Measurements from ENCODE around the gene LRRC58.
A peak's percentile ranks its signal among the peaks of the same experiment; 100 is the strongest.

The LRRC58 gene

DNA sequence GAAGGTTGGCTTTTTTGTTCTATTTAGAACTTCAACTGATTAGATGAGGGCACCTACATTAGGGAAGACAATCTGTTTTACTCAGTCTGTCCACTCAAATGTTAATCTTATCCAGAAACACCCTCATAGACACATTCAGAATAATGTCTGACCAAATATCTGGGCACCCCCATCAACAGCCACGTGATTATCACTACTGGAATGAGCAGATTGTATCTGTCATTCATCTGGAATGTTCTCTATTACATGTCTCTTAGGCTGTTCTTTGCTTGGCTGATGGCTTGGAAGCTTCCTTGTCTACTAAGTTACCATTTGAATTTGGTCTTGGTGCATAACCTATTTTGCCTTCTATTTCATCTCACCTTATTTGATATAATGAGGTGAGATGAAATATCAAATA lies 15.7 kb upstream of the LRRC58 start:
- Histone ChIP-seq H3K4me1 (ENCODE audit: control insufficient read depth, insufficient read depth, low read length) (no peaks in the 10 kb centered on the region), H3K9ac (ENCODE audit: low read length) (no peak overlapping the region), H3K9me3 (ENCODE audit: control insufficient read depth, insufficient read depth, low read depth, low read length) (no peaks in the 10 kb centered on the region), H3K27me3 (ENCODE audit: control insufficient read depth, insufficient read depth, low read length) (no peaks in the 10 kb centered on the region), H3K36me3 (ENCODE audit: control insufficient read depth, insufficient read depth, low read length) (no peaks in the 10 kb centered on the region), H3K27ac (ENCODE audit: low read depth, low read length) (no peak overlapping the region), H3K4me3 (ENCODE audit: low read depth, low read length) (no peak overlapping the region)

DNA sequence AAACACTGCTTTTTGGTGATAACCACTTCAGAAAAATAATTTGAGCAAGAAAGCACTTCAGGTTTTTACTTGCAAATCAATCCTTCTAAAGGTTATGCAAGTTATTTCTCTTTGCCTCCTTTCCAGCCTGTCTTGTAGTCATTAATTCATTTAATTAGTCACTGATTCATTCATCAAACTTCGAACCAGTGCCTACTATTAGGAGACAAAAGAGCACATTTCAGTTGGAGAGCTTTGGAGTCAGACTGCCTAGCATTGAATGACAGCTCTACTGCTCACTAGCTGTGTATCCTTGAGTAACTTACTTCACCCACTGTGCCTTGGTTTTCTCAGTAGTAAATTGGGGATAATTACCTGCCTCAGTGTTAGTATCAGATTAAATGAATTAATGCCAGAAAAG lies 14.9 kb upstream of the LRRC58 start:
- Histone ChIP-seq H3K4me3 (ENCODE audit: low read depth, low read length) (no peak overlapping the region), H3K27ac (ENCODE audit: low read depth, low read length) (no peak overlapping the region), H3K4me1 (ENCODE audit: control insufficient read depth, insufficient read depth, low read length) (no peaks in the 10 kb centered on the region), H3K9ac (ENCODE audit: low read length) (no peak overlapping the region), H3K27me3 (ENCODE audit: control insufficient read depth, insufficient read depth, low read length) (no peaks in the 10 kb centered on the region), H3K9me3 (ENCODE audit: control insufficient read depth, insufficient read depth, low read depth, low read length) (no peaks in the 10 kb centered on the region), H3K36me3 (ENCODE audit: control insufficient read depth, insufficient read depth, low read length) (no peaks in the 10 kb centered on the region)

DNA sequence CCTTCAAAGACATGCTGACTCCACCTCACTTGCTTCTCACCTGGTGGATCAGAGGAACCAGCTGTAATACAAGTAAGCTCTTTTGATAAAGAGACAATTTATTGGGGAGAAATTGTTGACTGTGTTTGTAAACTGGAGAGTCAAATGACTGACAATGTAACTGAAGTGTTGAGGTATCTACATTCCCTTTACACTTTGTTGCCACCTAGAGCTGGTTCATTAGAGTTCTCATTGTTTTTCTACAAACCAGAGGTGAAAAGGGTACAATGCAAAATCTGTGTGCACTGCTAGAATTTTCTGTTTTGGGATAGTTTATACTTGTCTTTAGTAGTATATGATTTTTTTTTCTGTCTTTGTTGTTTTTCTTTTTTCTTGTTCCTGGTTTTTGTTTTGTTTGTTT lies 8.7 kb upstream of the LRRC58 start:
- Histone ChIP-seq H3K36me3 (ENCODE audit: control insufficient read depth, insufficient read depth, low read length) (no peaks in the 10 kb centered on the region), H3K27me3 (ENCODE audit: control insufficient read depth, insufficient read depth, low read length) (no peaks in the 10 kb centered on the region), H3K27ac (ENCODE audit: low read depth, low read length) (no peak overlapping the region), H3K9ac (ENCODE audit: low read length) (no peak overlapping the region), H3K9me3 (ENCODE audit: control insufficient read depth, insufficient read depth, low read depth, low read length) (no peaks in the 10 kb centered on the region), H3K4me3 (ENCODE audit: low read depth, low read length) (no peak overlapping the region), H3K4me1 (ENCODE audit: control insufficient read depth, insufficient read depth, low read length) (no peaks in the 10 kb centered on the region)

DNA sequence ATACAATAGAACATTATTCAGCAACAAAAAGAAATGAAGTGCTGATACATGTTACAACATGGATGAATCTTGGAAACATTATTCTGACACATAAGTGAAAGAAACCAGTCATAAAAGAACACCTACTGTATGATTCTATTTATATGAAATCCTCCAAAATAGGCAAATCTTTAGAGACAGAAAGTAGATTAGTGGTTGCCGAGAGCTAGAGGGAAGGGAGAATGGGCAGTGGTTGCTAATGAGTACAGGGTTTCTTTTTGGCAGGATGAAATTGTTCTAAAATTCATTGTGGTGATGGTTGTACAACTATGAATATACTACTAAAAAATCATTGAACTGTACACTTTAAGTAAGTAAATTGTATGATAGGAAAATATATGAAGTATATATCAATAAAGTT lies 6.3 kb upstream of the LRRC58 start:
- H3K9ac ChIP-seq (ENCODE audit: low read length) = no peak overlapping the region
- H3K4me3 ChIP-seq (ENCODE audit: low read depth, low read length) = no peak overlapping the region
- H3K27ac ChIP-seq (ENCODE audit: low read depth, low read length) = no peak overlapping the region
- peaks cover 3% of the 10 kb centered on the region; the same call in 1 of the 2 replicates for H3K4me1 ChIP-seq (ENCODE audit: control insufficient read depth, insufficient read depth, low read length)
- H3K9me3 ChIP-seq (ENCODE audit: control insufficient read depth, insufficient read depth, low read depth, low read length) = no peaks in the 10 kb centered on the region
- H3K27me3 ChIP-seq (ENCODE audit: control insufficient read depth, insufficient read depth, low read length) = no peaks in the 10 kb centered on the region
- no peaks in the 10 kb centered on the region for H3K36me3 ChIP-seq (ENCODE audit: control insufficient read depth, insufficient read depth, low read length)

DNA sequence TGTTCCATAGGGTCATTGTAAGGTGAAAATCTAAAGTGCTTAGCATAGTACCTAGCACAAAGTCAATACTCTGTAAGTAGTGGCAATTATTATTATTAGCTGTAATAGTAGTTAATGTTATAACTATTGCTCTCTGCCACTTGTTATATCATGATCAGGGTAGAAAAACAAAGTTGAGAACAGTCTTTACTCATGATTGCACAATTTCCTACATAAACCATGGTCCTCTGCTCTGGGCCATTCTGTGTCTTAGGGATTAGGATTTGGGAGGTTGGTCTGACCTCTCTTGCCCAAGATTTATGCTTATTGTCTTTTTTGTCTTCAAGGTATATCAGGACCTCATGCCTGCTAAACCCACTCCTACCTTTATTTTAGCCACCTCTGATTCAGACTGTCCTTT lies 4.3 kb upstream of the LRRC58 start:
- H3K9me3 ChIP-seq (ENCODE audit: control insufficient read depth, insufficient read depth, low read depth, low read length) = no peaks in the 10 kb centered on the region
- no peak overlapping the region for H3K4me3 ChIP-seq (ENCODE audit: low read depth, low read length)
- no peaks in the 10 kb centered on the region for H3K36me3 ChIP-seq (ENCODE audit: control insufficient read depth, insufficient read depth, low read length)
- H3K27ac ChIP-seq (ENCODE audit: low read depth, low read length) = no peak overlapping the region
- peaks cover 10% of the 10 kb centered on the region for H3K4me1 ChIP-seq (ENCODE audit: control insufficient read depth, insufficient read depth, low read length)
- no peak overlapping the region for H3K9ac ChIP-seq (ENCODE audit: low read length)
- H3K27me3 ChIP-seq (ENCODE audit: control insufficient read depth, insufficient read depth, low read length) = no peaks in the 10 kb centered on the region

DNA sequence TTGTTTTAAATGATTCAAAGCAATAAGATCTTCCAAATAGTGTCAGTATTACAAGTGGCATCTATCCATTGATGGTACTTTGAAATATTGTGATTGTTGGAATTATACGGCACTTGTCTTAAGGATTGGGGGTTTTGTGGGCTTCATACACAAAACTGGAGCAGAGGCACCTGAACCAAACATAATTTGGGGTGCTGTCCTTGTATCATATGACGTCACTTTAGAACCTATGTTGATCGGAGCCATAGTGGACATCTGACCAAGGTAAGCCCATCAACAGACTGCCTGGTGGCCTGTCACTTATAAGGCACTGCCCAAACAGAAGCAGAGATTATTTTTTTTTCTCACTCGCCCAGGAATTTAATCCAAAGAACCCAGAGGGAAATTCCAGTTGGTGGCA lies 2.9 kb upstream of the LRRC58 start:
- peaks cover 17% of the 10 kb centered on the region for H3K4me1 ChIP-seq (ENCODE audit: control insufficient read depth, insufficient read depth, low read length)
- H3K4me3 ChIP-seq (ENCODE audit: low read depth, low read length) = no peak overlapping the region
- H3K9me3 ChIP-seq (ENCODE audit: control insufficient read depth, insufficient read depth, low read depth, low read length) = no peaks in the 10 kb centered on the region
- H3K27me3 ChIP-seq (ENCODE audit: control insufficient read depth, insufficient read depth, low read length) = peaks cover 3% of the 10 kb centered on the region; the same call in 1 of the 2 replicates
- H3K27ac ChIP-seq (ENCODE audit: low read depth, low read length) = no peak overlapping the region
- H3K9ac ChIP-seq (ENCODE audit: low read length) = no peak overlapping the region
- H3K36me3 ChIP-seq (ENCODE audit: control insufficient read depth, insufficient read depth, low read length) = no peaks in the 10 kb centered on the region

DNA sequence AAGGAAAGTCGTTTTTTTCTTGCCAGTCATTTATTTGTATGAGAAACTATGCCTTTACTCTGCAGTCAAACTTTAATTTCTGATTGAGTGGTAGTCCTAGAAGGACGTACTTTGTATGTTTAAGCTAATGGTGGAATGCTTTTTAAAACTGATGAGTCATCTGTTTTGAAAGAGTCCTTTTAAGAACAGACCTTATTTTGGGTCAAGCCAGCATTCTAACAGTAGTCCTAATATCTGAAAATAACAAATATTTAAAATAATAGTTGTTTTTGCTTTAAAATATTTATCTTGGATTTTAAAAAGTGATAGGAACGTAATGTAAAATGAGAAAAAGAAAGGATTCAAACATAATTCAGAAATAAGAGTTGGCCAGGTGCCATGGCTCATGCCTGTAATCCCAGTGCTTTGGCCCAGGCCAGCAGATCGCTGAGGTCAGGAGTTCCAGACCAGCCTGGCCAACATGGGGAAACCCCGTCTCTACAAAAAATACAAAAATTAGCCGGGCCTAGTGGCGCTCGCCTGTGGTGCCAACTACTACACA lies 1.3 kb upstream of the LRRC58 start:
- Histone ChIP-seq H3K4me3 (ENCODE audit: low read depth, low read length) (peak overlapping the region; percentile 90; the same call in 1 of the 2 replicates), H3K4me1 (ENCODE audit: control insufficient read depth, insufficient read depth, low read length) (peaks cover 17% of the 10 kb centered on the region), H3K27ac (ENCODE audit: low read depth, low read length) (no peak overlapping the region), H3K9ac (ENCODE audit: low read length) (no peak overlapping the region), H3K9me3 (ENCODE audit: control insufficient read depth, insufficient read depth, low read depth, low read length) (no peaks in the 10 kb centered on the region), H3K27me3 (ENCODE audit: control insufficient read depth, insufficient read depth, low read length) (peaks cover 3% of the 10 kb centered on the region; the same call in 1 of the 2 replicates), H3K36me3 (ENCODE audit: control insufficient read depth, insufficient read depth, low read length) (0 out of 2 replicates have a peak, but pooled peaks cover 2% of the 10 kb centered on the region)

DNA sequence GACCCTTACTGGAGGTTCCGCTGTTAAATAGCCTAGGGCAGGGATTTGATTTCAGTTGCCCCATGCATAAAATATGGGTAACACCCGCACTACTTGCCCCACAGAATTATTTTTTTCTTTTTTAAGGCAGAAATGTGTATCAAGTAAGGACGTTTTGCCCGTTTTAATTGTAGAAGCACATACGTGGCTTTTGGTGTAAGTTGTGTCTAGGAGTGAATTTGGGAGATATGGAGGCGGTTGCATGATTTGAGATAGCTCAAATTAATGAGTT lies 636 bp upstream of the LRRC58 start:
- peak overlapping the region; percentile 80; the same call in 1 of the 2 replicates for H3K27ac ChIP-seq (ENCODE audit: low read depth, low read length)
- peaks cover 17% of the 10 kb centered on the region for H3K4me1 ChIP-seq (ENCODE audit: control insufficient read depth, insufficient read depth, low read length)
- peak overlapping the region; percentile 88 for H3K9ac ChIP-seq (ENCODE audit: low read length)
- H3K36me3 ChIP-seq (ENCODE audit: control insufficient read depth, insufficient read depth, low read length) = 0 out of 2 replicates have a peak, but pooled peaks cover 2% of the 10 kb centered on the region
- no peaks in the 10 kb centered on the region for H3K9me3 ChIP-seq (ENCODE audit: control insufficient read depth, insufficient read depth, low read depth, low read length)
- peaks cover 3% of the 10 kb centered on the region; the same call in 1 of the 2 replicates for H3K27me3 ChIP-seq (ENCODE audit: control insufficient read depth, insufficient read depth, low read length)
- peak overlapping the region; percentile 90 for H3K4me3 ChIP-seq (ENCODE audit: low read depth, low read length)

DNA sequence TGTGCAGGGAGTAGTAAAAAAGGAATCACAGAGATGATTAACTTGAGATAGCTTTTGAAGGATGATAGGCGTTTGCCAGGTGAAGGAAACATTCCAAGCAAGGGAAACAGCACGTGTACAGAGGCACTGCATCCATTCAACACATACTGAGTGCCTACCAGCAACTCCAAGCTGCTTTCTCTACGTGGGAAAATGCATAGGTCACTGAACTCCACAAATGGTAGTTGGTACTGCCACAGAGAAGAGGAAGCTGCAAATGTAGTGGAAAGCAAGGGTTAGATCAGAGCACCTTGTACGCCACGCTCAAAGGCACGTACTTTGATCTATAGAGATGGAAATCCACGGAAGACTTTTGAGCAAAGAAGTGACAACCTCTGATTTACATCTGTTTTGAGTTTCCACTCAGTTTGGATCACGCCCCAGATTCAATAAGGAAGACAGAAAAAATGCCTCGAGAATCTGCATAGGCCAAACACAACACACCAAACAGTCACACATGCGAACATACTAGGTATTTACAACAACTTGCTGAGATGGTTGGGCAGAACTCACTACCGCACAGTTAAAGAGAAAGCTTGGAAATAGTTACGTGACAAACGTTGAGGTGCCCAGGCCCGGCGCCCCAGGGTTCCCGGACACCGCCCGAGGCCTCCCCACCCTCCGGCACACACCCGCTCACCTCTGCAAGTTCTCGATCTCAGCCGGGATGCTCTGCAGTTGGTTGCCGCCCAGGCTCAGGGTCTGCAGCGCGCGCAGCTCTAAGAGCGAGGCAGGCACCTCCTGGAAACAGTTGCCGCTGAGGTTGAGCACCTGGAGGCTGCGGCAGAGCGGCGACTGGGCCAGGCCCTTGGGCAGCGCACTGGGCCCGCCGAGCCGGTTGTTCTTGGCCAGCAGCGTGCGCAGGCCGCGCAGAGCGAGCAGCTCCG lies 826 bp downstream of the LRRC58 start:
- peaks cover 17% of the 10 kb centered on the region for H3K4me1 ChIP-seq (ENCODE audit: control insufficient read depth, insufficient read depth, low read length)
- H3K27me3 ChIP-seq (ENCODE audit: control insufficient read depth, insufficient read depth, low read length) = peaks cover 3% of the 10 kb centered on the region; the same call in 1 of the 2 replicates
- H3K36me3 ChIP-seq (ENCODE audit: control insufficient read depth, insufficient read depth, low read length) = 0 out of 2 replicates have a peak, but pooled peaks cover 2% of the 10 kb centered on the region
- peak overlapping the region; percentile 88 for H3K9ac ChIP-seq (ENCODE audit: low read length)
- H3K4me3 ChIP-seq (ENCODE audit: low read depth, low read length) = peak overlapping the region; percentile 90
- H3K27ac ChIP-seq (ENCODE audit: low read depth, low read length) = peak overlapping the region; percentile 80; the same call in 1 of the 2 replicates
- H3K9me3 ChIP-seq (ENCODE audit: control insufficient read depth, insufficient read depth, low read depth, low read length) = no peaks in the 10 kb centered on the region

DNA sequence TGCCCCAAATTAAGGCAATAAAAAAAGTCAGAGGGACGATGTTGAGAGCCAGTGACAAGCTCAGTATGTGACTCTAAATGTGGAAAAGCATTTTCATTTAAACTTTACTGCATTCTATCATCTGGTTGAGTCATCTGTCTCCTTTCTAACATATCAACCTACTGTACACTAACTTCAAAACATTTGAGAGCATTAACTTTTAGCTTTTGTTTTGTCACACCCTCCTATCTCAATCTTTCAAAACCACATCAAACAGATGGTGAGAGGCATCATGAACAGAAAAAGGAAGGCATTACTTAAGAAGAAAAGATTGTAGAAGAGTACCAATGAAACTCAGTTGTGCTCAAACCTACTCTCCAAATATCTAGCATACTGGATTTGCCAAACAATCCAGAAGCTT lies 4.8 kb downstream of the LRRC58 start:
- Histone ChIP-seq H3K4me3 (ENCODE audit: low read depth, low read length) (no peak overlapping the region), H3K4me1 (ENCODE audit: control insufficient read depth, insufficient read depth, low read length) (peaks cover 7% of the 10 kb centered on the region), H3K27ac (ENCODE audit: low read depth, low read length) (no peak overlapping the region), H3K27me3 (ENCODE audit: control insufficient read depth, insufficient read depth, low read length) (peaks cover 3% of the 10 kb centered on the region; the same call in 1 of the 2 replicates), H3K9me3 (ENCODE audit: control insufficient read depth, insufficient read depth, low read depth, low read length) (0 out of 2 replicates have a peak, but pooled peaks cover 6% of the 10 kb centered on the region), H3K36me3 (ENCODE audit: control insufficient read depth, insufficient read depth, low read length) (peaks cover 4% of the 10 kb centered on the region; the same call in 1 of the 2 replicates), H3K9ac (ENCODE audit: low read length) (no peak overlapping the region)

DNA sequence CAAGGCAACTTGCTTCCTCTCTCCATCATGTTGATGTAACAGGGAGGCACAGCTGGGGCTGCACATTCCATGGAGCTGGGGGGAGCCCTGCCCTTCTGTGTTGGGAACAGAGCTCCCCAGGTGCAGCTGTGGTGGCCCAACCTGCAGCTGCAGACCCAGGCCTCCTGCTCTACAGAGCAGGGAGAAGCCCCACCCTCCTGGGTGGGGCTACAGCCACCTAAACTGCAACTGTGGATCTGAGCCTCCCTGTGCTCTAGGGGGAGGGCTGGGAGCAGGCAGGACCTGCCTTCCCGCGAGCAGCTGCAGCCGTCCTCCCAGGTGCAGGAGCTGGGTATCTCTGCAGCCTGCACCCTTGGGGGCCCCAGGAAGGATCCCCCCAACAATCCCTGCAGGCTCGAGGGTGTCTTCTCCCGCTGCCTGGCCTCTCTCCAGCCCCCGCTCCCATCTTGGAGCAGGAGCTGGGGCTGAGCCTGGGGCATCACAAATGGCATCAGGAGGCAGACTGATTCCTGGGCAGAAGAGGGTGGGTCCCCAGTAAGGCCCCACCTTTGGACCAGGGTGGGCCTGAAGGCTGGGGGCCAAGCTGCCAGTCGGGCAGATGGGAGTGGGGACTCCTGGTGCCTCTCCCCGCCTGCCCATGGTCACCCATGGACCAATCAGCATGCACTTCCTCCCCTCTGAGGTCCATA lies 7.4 kb downstream of the LRRC58 start:
- H3K4me1 ChIP-seq (ENCODE audit: control insufficient read depth, insufficient read depth, low read length) = no peaks in the 10 kb centered on the region
- H3K4me3 ChIP-seq (ENCODE audit: low read depth, low read length) = no peak overlapping the region; the same call in 1 of the 2 replicates
- no peak overlapping the region for H3K27ac ChIP-seq (ENCODE audit: low read depth, low read length)
- no peak overlapping the region for H3K9ac ChIP-seq (ENCODE audit: low read length)
- H3K9me3 ChIP-seq (ENCODE audit: control insufficient read depth, insufficient read depth, low read depth, low read length) = 0 out of 2 replicates have a peak, but pooled peaks cover 6% of the 10 kb centered on the region
- H3K27me3 ChIP-seq (ENCODE audit: control insufficient read depth, insufficient read depth, low read length) = no peaks in the 10 kb centered on the region
- H3K36me3 ChIP-seq (ENCODE audit: control insufficient read depth, insufficient read depth, low read length) = peaks cover 4% of the 10 kb centered on the region; the same call in 1 of the 2 replicates

All from HUES6 (cell line).